Measurements from ENCODE around the gene ZNF75A. TPM values are rescaled to one million over a fixed set of nuclear protein-coding genes. Genes with fewer than 3 reads are reported as not detected.

ZNF75A gene
- total RNA-seq, 1 donor from 2014 or later = 36.3 TPM

DNA sequence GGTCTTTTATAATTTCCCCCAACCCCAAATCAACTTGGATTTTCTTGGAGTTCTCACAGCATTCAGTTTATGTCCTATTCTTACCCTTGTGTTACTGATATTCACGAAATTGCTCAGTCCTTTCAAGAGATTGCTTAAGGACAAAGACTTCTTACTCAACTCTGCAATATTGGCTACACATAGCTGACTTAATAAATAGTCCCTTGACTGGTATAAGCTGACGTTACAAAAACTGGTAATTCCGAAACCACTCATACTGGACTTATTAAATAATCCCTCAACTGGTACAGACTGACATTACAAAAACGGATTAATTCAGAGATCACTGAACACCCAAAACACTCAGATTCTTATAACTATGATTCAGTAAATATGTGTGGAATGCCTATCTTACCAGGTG is 927 bp upstream of the ZNF75A start:
- Mint-ChIP-seq H3K9me3 (peaks cover 73% of the 10 kb centered on the region), H3K27ac (peak overlapping the region; percentile 76), H3K27me3 (ENCODE audit: insufficient read depth, low read depth) (peaks cover 3% of the 10 kb centered on the region), H3K36me3 (peaks cover 62% of the 10 kb centered on the region), H3K4me1 (peaks cover 7% of the 10 kb centered on the region), H3K4me3 (peak overlapping the region; percentile 87)
- peaks cover 13% of the 10 kb centered on the region for H3F3A ChIP-seq (ENCODE audit: low read depth)
- peak overlapping the region; percentile 73 for H3K4me2 ChIP-seq
- H3K36me3 ChIP-seq = peaks cover 32% of the 10 kb centered on the region
- no peaks in the 10 kb centered on the region for H4K20me1 ChIP-seq (ENCODE audit: low read depth)
- H3K27ac ChIP-seq = no peak overlapping the region
- H3K4me1 ChIP-seq = peaks cover 4% of the 10 kb centered on the region
- no peak overlapping the region for H3K9ac ChIP-seq
- peaks cover 31% of the 10 kb centered on the region for H3K9me3 ChIP-seq (ENCODE audit: low read depth)
- no peak overlapping the region for H2AFZ ChIP-seq (replicated peaks)
- TF ChIP-seq EZH2 (IDR thresholded peaks at IDR 0.05) = no peak
- TF ChIP-seq EZH2phosphoT487 (IDR thresholded peaks at IDR 0.05) = no peak
- TF ChIP-seq CTCF (IDR thresholded peaks at IDR 0.05) = no peak
- H3K27me3 ChIP-seq = peaks cover 5% of the 10 kb centered on the region
- no peak for DNase-seq (ENCODE audit: low spot score)
- H3K79me2 ChIP-seq (ENCODE audit: low read depth) = peaks cover 22% of the 10 kb centered on the region
- H3K4me3 ChIP-seq = peak overlapping the region; percentile 69

DNA sequence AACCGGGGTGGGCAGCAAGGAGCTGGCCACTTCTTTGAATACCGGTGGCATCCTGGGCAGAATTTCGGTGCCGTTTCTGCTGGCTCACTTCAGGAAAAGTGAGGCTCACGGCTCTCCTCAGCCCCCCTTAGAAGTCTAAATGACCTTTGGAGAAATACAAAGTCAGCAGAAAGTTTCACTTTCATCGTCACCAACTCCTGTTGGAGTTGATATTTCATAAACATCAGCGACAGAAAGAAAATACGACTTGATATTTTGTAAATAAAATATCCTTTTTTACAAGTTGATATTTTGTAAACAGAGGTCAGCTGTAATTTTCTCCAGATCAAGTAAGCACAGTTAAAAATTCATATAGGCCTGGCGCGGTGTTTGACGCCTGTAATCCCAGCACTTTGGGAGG is 781 bp downstream of the ZNF75A start:
- Mint-ChIP-seq H3K27me3 (ENCODE audit: insufficient read depth, low read depth) (peaks cover 3% of the 10 kb centered on the region), H3K36me3 (peaks cover 62% of the 10 kb centered on the region), H3K27ac (no peak overlapping the region), H3K9me3 (peaks cover 73% of the 10 kb centered on the region), H3K4me3 (peak overlapping the region; percentile 87), H3K4me1 (peaks cover 7% of the 10 kb centered on the region)
- no peaks in the 10 kb centered on the region for H4K20me1 ChIP-seq (ENCODE audit: low read depth)
- H3K9ac ChIP-seq = no peak overlapping the region
- no peak overlapping the region for H3K27ac ChIP-seq
- H3K27me3 ChIP-seq = peaks cover 5% of the 10 kb centered on the region
- no peak for DNase-seq (ENCODE audit: low spot score)
- TF ChIP-seq CTCF (IDR thresholded peaks at IDR 0.05) (no peak), EZH2 (IDR thresholded peaks at IDR 0.05) (no peak), EZH2phosphoT487 (IDR thresholded peaks at IDR 0.05) (no peak)
- peaks cover 13% of the 10 kb centered on the region for H3F3A ChIP-seq (ENCODE audit: low read depth)
- H3K79me2 ChIP-seq (ENCODE audit: low read depth) = peaks cover 22% of the 10 kb centered on the region
- peaks cover 39% of the 10 kb centered on the region for H3K9me3 ChIP-seq (ENCODE audit: low read depth)
- peaks cover 35% of the 10 kb centered on the region for H3K36me3 ChIP-seq
- H3K4me2 ChIP-seq = peak overlapping the region; percentile 73
- H3K4me1 ChIP-seq = peaks cover 4% of the 10 kb centered on the region
- peak overlapping the region; percentile 69 for H3K4me3 ChIP-seq
- no peak overlapping the region for H2AFZ ChIP-seq (replicated peaks)

GRCh38 chr16:3311496-3311895 is 6.2 kb downstream of the ZNF75A start:
- H3K27me3 ChIP-seq = no peaks in the 10 kb centered on the region
- no peak overlapping the region for H2AFZ ChIP-seq (replicated peaks)
- Mint-ChIP-seq H3K9me3 (peaks cover 92% of the 10 kb centered on the region), H3K4me1 (no peaks in the 10 kb centered on the region), H3K4me3 (no peak overlapping the region), H3K36me3 (peaks cover 88% of the 10 kb centered on the region), H3K27ac (no peak overlapping the region), H3K27me3 (ENCODE audit: insufficient read depth, low read depth) (peaks cover 2% of the 10 kb centered on the region)
- TF ChIP-seq EZH2phosphoT487 (IDR thresholded peaks at IDR 0.05) (no peak), EZH2 (IDR thresholded peaks at IDR 0.05) (no peak)
- H3K4me3 ChIP-seq = no peak overlapping the region
- H3K36me3 ChIP-seq = peaks cover 54% of the 10 kb centered on the region
- no peak overlapping the region for H3K4me2 ChIP-seq
- no peaks in the 10 kb centered on the region for H3F3A ChIP-seq (ENCODE audit: low read depth)
- H3K4me1 ChIP-seq = no peaks in the 10 kb centered on the region
- H3K79me2 ChIP-seq (ENCODE audit: low read depth) = peaks cover 15% of the 10 kb centered on the region
- H3K27ac ChIP-seq = no peak overlapping the region
- no peaks in the 10 kb centered on the region for H4K20me1 ChIP-seq (ENCODE audit: low read depth)
- DNase-seq (ENCODE audit: low spot score) = no peak
- H3K9me3 ChIP-seq (ENCODE audit: low read depth) = peaks cover 31% of the 10 kb centered on the region
- no peak overlapping the region for H3K9ac ChIP-seq

GRCh38 chr16:3317315-3317999 is 12.2 kb downstream of the ZNF75A start:
- Histone ChIP-seq H3K79me2 (ENCODE audit: low read depth) (no peaks in the 10 kb centered on the region), H3K9me3 (ENCODE audit: low read depth) (peaks cover 44% of the 10 kb centered on the region), H3K4me2 (no peak overlapping the region), H3K9ac (no peak overlapping the region), H3K27ac (no peak overlapping the region), H3K27me3 (no peaks in the 10 kb centered on the region), H3K4me1 (no peaks in the 10 kb centered on the region), H3K4me3 (peak overlapping the region; percentile 2), H3F3A (ENCODE audit: low read depth) (peaks cover 10% of the 10 kb centered on the region), H3K36me3 (peaks cover 43% of the 10 kb centered on the region), H2AFZ (replicated peaks) (no peak overlapping the region), H4K20me1 (ENCODE audit: low read depth) (no peaks in the 10 kb centered on the region)
- peaks cover 15% of the 10 kb centered on the region for H3K27me3 Mint-ChIP-seq (ENCODE audit: insufficient read depth, low read depth)
- no peak overlapping the region for H3K27ac Mint-ChIP-seq
- no peak overlapping the region for H3K4me3 Mint-ChIP-seq
- H3K36me3 Mint-ChIP-seq = peaks cover 72% of the 10 kb centered on the region
- TF ChIP-seq CTCF (IDR thresholded peaks at IDR 0.05) = no peak
- no peak for TF ChIP-seq EZH2phosphoT487 (IDR thresholded peaks at IDR 0.05)
- no peak for TF ChIP-seq EZH2 (IDR thresholded peaks at IDR 0.05)
- DNase-seq (ENCODE audit: low spot score) = no peak
- H3K4me1 Mint-ChIP-seq = no peaks in the 10 kb centered on the region
- H3K9me3 Mint-ChIP-seq = peaks cover 82% of the 10 kb centered on the region

All from neural progenitor cell (in vitro differentiated cells).